Epithelial cell of umbilical artery (primary cell): Measurements from ENCODE around the gene MTA1. TPM values are rescaled to one million over a fixed set of nuclear protein-coding genes. Genes with fewer than 3 reads are reported as not detected.

Source experiments
- total RNA-seq: library from RNA; depleted of rRNA; stranded (reverse); fragments of >200 nt; gene quantifications from 2 replicates; pipeline ENCODE4 v1.2.3, GENCODE V29; 2014

The MTA1 gene
- total RNA-seq = 36.0 and 37.0 TPM in 2 replicates

GRCh38 chr14:105419195-105420091 lies at the start of gene MTA1:
TSS of gene MTA1 (plus strand) at chr14:105419827. CDS start at chr14:105420036, 209 bp downstream.

GRCh38 chr14:105398044-105398725 lies 21.4 kb upstream of the MTA1 start, which contains the start of gene TEX22:
TSS of gene TEX22 (plus strand) at chr14:105398538. CDS start at chr14:105399341, 803 bp downstream.

GRCh38 chr14:105474483-105475268 lies 55.0 kb downstream of the MTA1 start, which contains the start of gene CRIP2:
TSS of gene CRIP2 (plus strand) at chr14:105474821. CDS start at chr14:105474863, 42 bp downstream.

GRCh38 chr14:105486163-105486973 lies 66.7 kb downstream of the MTA1 start, which contains the start of gene CRIP1:
TSS of gene CRIP1 (plus strand) at chr14:105486886. CDS start at chr14:105487260, 374 bp downstream.

GRCh38 chr14:105490572-105491365 lies 71.1 kb downstream of the MTA1 start, which contains the start of gene TEDC1:
TSS of gene TEDC1 (plus strand) at chr14:105491246. CDS start at chr14:105491376, 130 bp downstream.

Other genes with a start within 250 kb of the MTA1 start
- gene NUDT14, start 238.5 kb upstream of the MTA1 start, total RNA-seq = 27.7 and 47.1 TPM in 2 replicates
- gene BTBD6, start 171.3 kb upstream of the MTA1 start, total RNA-seq = 54.7 and 61.1 TPM in 2 replicates
- 32.7 and 33.5 TPM in 2 replicates for gene BRF1, start 118.8 kb upstream of the MTA1 start, total RNA-seq
- gene PACS2, start 105.1 kb upstream of the MTA1 start, total RNA-seq = 33.4 and 36.7 TPM in 2 replicates
- 0.15 TPM in 1 of 2 replicates, not detected in the other for gene TEX22, start 21.3 kb upstream of the MTA1 start, total RNA-seq
- 151 and 234 TPM in 2 replicates for gene CRIP2, start 55.0 kb downstream of the MTA1 start, total RNA-seq
- gene CRIP1, start 67.1 kb downstream of the MTA1 start, total RNA-seq = 0.32 and 2.4 TPM in 2 replicates
- 19.1 and 19.5 TPM in 2 replicates for gene TEDC1, start 71.4 kb downstream of the MTA1 start, total RNA-seq
- 10.3 and 18.8 TPM in 2 replicates for gene TMEM121, start 106.8 kb downstream of the MTA1 start, total RNA-seq